IPS-15b (cell line): Measurements from ENCODE around the gene SOX6.
"Not testable (repeated sequence)": the region's sequence is repeated elsewhere in the genome, so short reads cannot be mapped to it uniquely, and the experiment has no call there.

Experiments used
- H3K27me3 ChIP-seq: one replicate; pipeline ENCODE4 v1.6.1; 2013; ENCODE audit warnings: low read length; ENCODE audit not compliant: control insufficient read depth, insufficient read depth
- H3K36me3 ChIP-seq: one replicate; pipeline ENCODE4 v1.6.1; 2013; ENCODE audit warnings: low read length; ENCODE audit not compliant: control insufficient read depth, insufficient read depth
- H3K4me1 ChIP-seq: one replicate; pipeline ENCODE4 v1.6.1; 2013; ENCODE audit warnings: mild to moderate bottlenecking, low read length; ENCODE audit not compliant: control insufficient read depth, insufficient read depth
- H3K4me3 ChIP-seq: one replicate; pipeline ENCODE4 v1.5.1; 2013; ENCODE audit warnings: low read depth, low read length
- H3K9ac ChIP-seq: one replicate; pipeline ENCODE4 v1.6.1; 2013; ENCODE audit warnings: low read depth, mild to moderate bottlenecking, low read length
- H3K9me3 ChIP-seq: one replicate; pipeline ENCODE4 v1.6.1; 2013; ENCODE audit warnings: mild to moderate bottlenecking, low read length; ENCODE audit not compliant: control insufficient read depth, insufficient read depth

Gene SOX6

GRCh38 chr11:16157327-16157726 lies 199.0 kb downstream of the SOX6 start:
- no peaks in the 10 kb centered on the region for H3K4me1 ChIP-seq
- no peaks in the 10 kb centered on the region for H3K36me3 ChIP-seq
- H3K4me3 ChIP-seq = no peak overlapping the region
- no peak overlapping the region for H3K9ac ChIP-seq
- no peaks in the 10 kb centered on the region for H3K9me3 ChIP-seq
- H3K27me3 ChIP-seq = no peaks in the 10 kb centered on the region

- H3K27me3 ChIP-seq = no peaks in the 10 kb centered on the region
- H3K4me3 ChIP-seq = no peak overlapping the region
- no peaks in the 10 kb centered on the region for H3K9me3 ChIP-seq
- H3K36me3 ChIP-seq = no peaks in the 10 kb centered on the region
- H3K9ac ChIP-seq = no peak overlapping the region
- no peaks in the 10 kb centered on the region for H3K4me1 ChIP-seq
Measured at GRCh38 chr11:16155448-16155847, 200.9 kb downstream of the SOX6 start.

- H3K4me3 ChIP-seq = no peak overlapping the region
- H3K36me3 ChIP-seq = no peaks in the 10 kb centered on the region
- H3K9me3 ChIP-seq = no peaks in the 10 kb centered on the region
- H3K4me1 ChIP-seq = no peaks in the 10 kb centered on the region
- no peak overlapping the region for H3K9ac ChIP-seq
- H3K27me3 ChIP-seq = no peaks in the 10 kb centered on the region
Measured at GRCh38 chr11:16154715-16155396, 201.5 kb downstream of the SOX6 start.

GRCh38 chr11:16153951-16154350 lies 202.4 kb downstream of the SOX6 start:
- H3K9ac ChIP-seq = no peak overlapping the region
- no peak overlapping the region for H3K4me3 ChIP-seq
- H3K9me3 ChIP-seq = no peaks in the 10 kb centered on the region
- no peaks in the 10 kb centered on the region for H3K4me1 ChIP-seq
- no peaks in the 10 kb centered on the region for H3K36me3 ChIP-seq
- no peaks in the 10 kb centered on the region for H3K27me3 ChIP-seq

GRCh38 chr11:16151138-16151537 lies 205.2 kb downstream of the SOX6 start:
- Histone ChIP-seq H3K4me3 (no peak overlapping the region), H3K36me3 (no peaks in the 10 kb centered on the region), H3K27me3 (no peaks in the 10 kb centered on the region), H3K4me1 (no peaks in the 10 kb centered on the region), H3K9ac (no peak overlapping the region), H3K9me3 (no peaks in the 10 kb centered on the region)

- Histone ChIP-seq H3K9ac (no peak overlapping the region), H3K4me1 (no peaks in the 10 kb centered on the region), H3K4me3 (no peak overlapping the region), H3K36me3 (no peaks in the 10 kb centered on the region), H3K27me3 (no peaks in the 10 kb centered on the region), H3K9me3 (no peaks in the 10 kb centered on the region)
Measured at GRCh38 chr11:16149476-16149875, 206.9 kb downstream of the SOX6 start.

GRCh38 chr11:16148301-16148931 lies 207.9 kb downstream of the SOX6 start:
- Histone ChIP-seq H3K4me1 (no peaks in the 10 kb centered on the region), H3K9ac (no peak overlapping the region), H3K36me3 (no peaks in the 10 kb centered on the region), H3K9me3 (no peaks in the 10 kb centered on the region), H3K27me3 (no peaks in the 10 kb centered on the region), H3K4me3 (no peak overlapping the region)

- H3K9me3 ChIP-seq, H3K4me1 ChIP-seq, H3K4me3 ChIP-seq, H3K27me3 ChIP-seq, H3K9ac ChIP-seq, H3K36me3 ChIP-seq: not testable (repeated sequence)
Measured at GRCh38 chr11:16146980-16147379, 209.4 kb downstream of the SOX6 start.

GRCh38 chr11:16141614-16142013 lies 214.7 kb downstream of the SOX6 start:
- not testable (repeated sequence) for H3K27me3 ChIP-seq, H3K36me3 ChIP-seq, H3K9ac ChIP-seq, H3K4me3 ChIP-seq, H3K4me1 ChIP-seq, H3K9me3 ChIP-seq

- not testable (repeated sequence) for H3K27me3 ChIP-seq, H3K4me3 ChIP-seq, H3K9ac ChIP-seq, H3K9me3 ChIP-seq, H3K4me1 ChIP-seq, H3K36me3 ChIP-seq
Measured at GRCh38 chr11:16141162-16141561, 215.2 kb downstream of the SOX6 start.

GRCh38 chr11:16136792-16137390 lies 219.5 kb downstream of the SOX6 start:
- Histone ChIP-seq H3K4me3 (no peak overlapping the region), H3K4me1 (no peaks in the 10 kb centered on the region), H3K9ac (no peak overlapping the region)

GRCh38 chr11:16133867-16134266 lies 222.5 kb downstream of the SOX6 start:
- no peak overlapping the region for H3K4me3 ChIP-seq
- H3K36me3 ChIP-seq = no peaks in the 10 kb centered on the region
- no peaks in the 10 kb centered on the region for H3K4me1 ChIP-seq
- H3K9ac ChIP-seq = no peak overlapping the region
- no peaks in the 10 kb centered on the region for H3K9me3 ChIP-seq
- no peaks in the 10 kb centered on the region for H3K27me3 ChIP-seq

More at GRCh38 chr11:16136792-16137390, 219.5 kb downstream of the SOX6 start:
- H3K27me3 ChIP-seq = no peaks in the 10 kb centered on the region
- H3K9me3 ChIP-seq = no peaks in the 10 kb centered on the region
- no peaks in the 10 kb centered on the region for H3K36me3 ChIP-seq
